Measurements from ENCODE around the gene PPOX. TPM values are rescaled to one million over a fixed set of nuclear protein-coding genes. Genes with fewer than 3 reads are reported as not detected.

The PPOX gene
- total RNA-seq, 6 donors from 2014 or later = 19.5 to 48.2 (median 26.6) TPM

GRCh38 chr1:161121042-161121650, 45.1 kb upstream of the PPOX start:
- peaks cover 24 to 49% (median 37%) of the 10 kb centered on the region in 4 donors for H3K4me1 ChIP-seq
- H3K36me3 ChIP-seq = peaks cover 24 to 65% (median 53%) of the 10 kb centered on the region in 4 donors
- ATAC-seq (ENCODE audit: low FRiP score in 2 of 2) (no peak), DNase-seq (no peak)
- H3K27ac ChIP-seq = no peak overlapping the region
- H3K9me3 ChIP-seq = no peaks in the 10 kb centered on the region
- H3K4me3 ChIP-seq = no peak overlapping the region
- WGBS, 2 donors = 83 to 84% methylated on average over 3 of the region's 3 CpGs
- TF ChIP-seq POLR2A (IDR thresholded peaks at IDR 0.05) (no peak), POLR2AphosphoS5 (IDR thresholded peaks at IDR 0.05) (no peak), EP300 (IDR thresholded peaks at IDR 0.05) (no peak)
- TF ChIP-seq, protein P1, sequence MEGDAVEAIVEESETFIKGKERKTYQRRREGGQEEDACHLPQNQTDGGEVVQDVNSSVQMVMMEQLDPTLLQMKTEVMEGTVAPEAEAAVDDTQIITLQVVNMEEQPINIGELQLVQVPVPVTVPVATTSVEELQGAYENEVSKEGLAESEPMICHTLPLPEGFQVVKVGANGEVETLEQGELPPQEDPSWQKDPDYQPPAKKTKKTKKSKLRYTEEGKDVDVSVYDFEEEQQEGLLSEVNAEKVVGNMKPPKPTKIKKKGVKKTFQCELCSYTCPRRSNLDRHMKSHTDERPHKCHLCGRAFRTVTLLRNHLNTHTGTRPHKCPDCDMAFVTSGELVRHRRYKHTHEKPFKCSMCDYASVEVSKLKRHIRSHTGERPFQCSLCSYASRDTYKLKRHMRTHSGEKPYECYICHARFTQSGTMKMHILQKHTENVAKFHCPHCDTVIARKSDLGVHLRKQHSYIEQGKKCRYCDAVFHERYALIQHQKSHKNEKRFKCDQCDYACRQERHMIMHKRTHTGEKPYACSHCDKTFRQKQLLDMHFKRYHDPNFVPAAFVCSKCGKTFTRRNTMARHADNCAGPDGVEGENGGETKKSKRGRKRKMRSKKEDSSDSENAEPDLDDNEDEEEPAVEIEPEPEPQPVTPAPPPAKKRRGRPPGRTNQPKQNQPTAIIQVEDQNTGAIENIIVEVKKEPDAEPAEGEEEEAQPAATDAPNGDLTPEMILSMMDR (IDR thresholded peaks at IDR 0.05) = no peak
- H3K27me3 ChIP-seq = no peaks in the 10 kb centered on the region

DNA sequence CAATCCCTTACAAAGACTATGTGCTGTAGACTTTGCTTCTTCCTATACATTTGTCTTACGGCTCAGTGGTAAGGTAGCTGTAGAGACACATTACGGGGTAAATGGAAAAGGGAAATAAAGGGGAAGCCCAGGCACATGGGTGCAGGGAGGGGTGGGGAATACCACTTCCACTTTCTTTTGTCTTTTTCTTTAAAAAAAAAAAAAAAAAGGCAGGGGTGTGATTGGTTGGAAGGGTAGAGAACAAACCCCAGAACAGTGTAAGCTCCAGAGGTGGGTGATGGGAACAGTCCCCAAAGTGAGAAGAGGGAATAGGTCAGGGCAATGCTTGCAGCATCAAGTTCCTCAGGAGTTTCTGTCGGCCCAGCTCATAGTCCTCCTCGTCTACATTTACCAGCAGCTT, 44.4 kb upstream of the PPOX start:
- DNase-seq (no peak), ATAC-seq (ENCODE audit: low FRiP score in 2 of 2) (peak in 1 of 2 donors; percentile 19)
- H3K4me1 ChIP-seq = peaks cover 17 to 42% (median 31%) of the 10 kb centered on the region in 4 donors
- WGBS, 2 donors = 58 to 69% methylated on average over 4 of the region's 4 CpGs
- no peak overlapping the region for H3K27ac ChIP-seq
- H3K9me3 ChIP-seq = no peaks in the 10 kb centered on the region
- TF ChIP-seq POLR2A (IDR thresholded peaks at IDR 0.05) (no peak), POLR2AphosphoS5 (IDR thresholded peaks at IDR 0.05) (no peak)
- TF ChIP-seq, protein P1 (IDR thresholded peaks at IDR 0.05) = no peak
- H3K27me3 ChIP-seq = no peaks in the 10 kb centered on the region
- peaks cover 24 to 72% (median 55%) of the 10 kb centered on the region in 4 donors for H3K36me3 ChIP-seq
- no peak overlapping the region for H3K4me3 ChIP-seq

- no peaks in the 10 kb centered on the region for H3K9me3 ChIP-seq
- no peak overlapping the region for H3K27ac ChIP-seq
- peaks cover 24 to 83% (median 55%) of the 10 kb centered on the region in 4 donors for H3K36me3 ChIP-seq
- H3K27me3 ChIP-seq = no peaks in the 10 kb centered on the region
- WGBS, 2 donors = 74 to 75% methylated on average over 6 of the region's 6 CpGs
- ATAC-seq (ENCODE audit: low FRiP score in 2 of 2) (no peak), DNase-seq (no peak)
- H3K4me3 ChIP-seq = no peak overlapping the region
- H3K4me1 ChIP-seq = peaks cover 24 to 42% (median 34%) of the 10 kb centered on the region in 4 donors
- no peak for TF ChIP-seq POLR2AphosphoS5 (IDR thresholded peaks at IDR 0.05)
- no peak for TF ChIP-seq POLR2A (IDR thresholded peaks at IDR 0.05)
- TF ChIP-seq, protein P1 (IDR thresholded peaks at IDR 0.05) = no peak
- TF ChIP-seq EP300 (IDR thresholded peaks at IDR 0.05) = no peak
Observed at GRCh38 chr1:161122967-161123366, 43.3 kb upstream of the PPOX start.

DNA sequence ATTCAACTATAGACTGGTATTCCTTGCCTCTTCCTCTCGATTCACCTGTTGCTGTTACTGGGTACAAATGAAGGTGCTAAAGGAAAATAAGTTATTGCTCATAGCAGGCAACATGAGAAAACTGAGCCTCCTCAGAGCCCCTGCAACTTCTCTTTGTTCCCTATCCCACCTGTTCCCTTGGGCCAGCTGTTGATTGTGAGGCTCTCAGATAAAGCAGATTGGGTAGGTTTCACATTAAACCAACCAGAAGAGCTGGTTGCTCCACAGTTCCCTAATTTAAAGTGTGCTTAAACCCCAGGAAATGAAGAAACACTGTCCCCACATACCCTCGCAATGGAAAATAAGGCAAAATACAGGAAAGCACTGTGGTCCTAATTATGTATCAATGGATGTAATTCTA, 38.6 kb upstream of the PPOX start:
- no peak for ATAC-seq (ENCODE audit: low FRiP score in 2 of 2)
- Histone ChIP-seq H3K9me3 (no peaks in the 10 kb centered on the region), H3K4me1 (peaks cover 25 to 46% (median 37%) of the 10 kb centered on the region in 4 donors), H3K4me3 (no peak overlapping the region), H3K36me3 (peaks cover 23 to 73% (median 35%) of the 10 kb centered on the region in 4 donors), H3K27ac (peak overlapping the region in 3 of 4 donors; percentile 6 to 54 (median 13)), H3K27me3 (no peaks in the 10 kb centered on the region)
- 69 to 82% methylated on average over 2 of the region's 2 CpGs for WGBS, 2 donors
- no peak for DNase-seq
- TF ChIP-seq, protein P1 (IDR thresholded peaks at IDR 0.05) = no peak
- no peak for TF ChIP-seq POLR2A (IDR thresholded peaks at IDR 0.05)

Data from upper lobe of left lung (tissue), 6 donors.